ENCODE measurements around the gene DIO2.

DIO2 gene

GRCh38 chr14:80211153-80212022 lies at the start of gene DIO2:
DIO2 (minus strand) TSS chr14:80211504; CDS start chr14:80211472, 32 bp downstream.
- peaks cover 4% of the 10 kb centered on the region for H3K4me1 Mint-ChIP-seq (ENCODE audit: low read depth)
- no peaks in the 10 kb centered on the region for H3K27me3 Mint-ChIP-seq (ENCODE audit: low read depth)
- H3K4me3 Mint-ChIP-seq, result no peak within 1 kb of the TSS
- DNase-seq (ENCODE audit: low spot score), result no peak
- H3K36me3 Mint-ChIP-seq (ENCODE audit: low read depth), result no peaks in the 10 kb centered on the region
- no peak within 1 kb of the TSS for H3K27ac Mint-ChIP-seq
- no peaks in the 10 kb centered on the region for H3K9me3 Mint-ChIP-seq

GRCh38 chr14:80260645-80261044 lies 49.3 kb upstream of the DIO2 start:
- Mint-ChIP-seq H3K27ac (no peak overlapping the region), H3K9me3 (peaks cover 11% of the 10 kb centered on the region), H3K27me3 (ENCODE audit: low read depth) (no peaks in the 10 kb centered on the region), H3K4me3 (no peak overlapping the region), H3K4me1 (ENCODE audit: low read depth) (no peaks in the 10 kb centered on the region), H3K36me3 (ENCODE audit: low read depth) (no peaks in the 10 kb centered on the region)
- DNase-seq (ENCODE audit: low spot score), result no peak

DNA sequence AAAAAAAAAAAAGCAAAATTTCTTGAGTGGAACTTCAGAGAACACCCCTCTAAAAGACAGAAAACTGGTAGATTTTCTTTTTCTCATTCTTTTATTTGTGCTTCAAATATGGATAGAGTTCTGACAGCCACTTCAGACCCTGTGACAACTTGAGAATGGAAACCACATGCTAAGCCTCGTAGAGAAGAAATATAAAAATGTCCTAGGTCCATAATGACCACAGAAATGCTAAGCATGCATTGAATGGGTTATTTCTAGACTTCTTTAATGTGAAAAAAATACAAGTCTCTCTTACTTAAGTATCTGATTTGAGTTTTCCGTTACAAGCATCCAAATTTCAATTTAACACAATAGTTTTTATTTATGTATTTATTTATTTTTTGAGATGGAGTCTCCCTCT lies 28.3 kb upstream of the DIO2 start:
- no peaks in the 10 kb centered on the region for H3K27me3 Mint-ChIP-seq (ENCODE audit: low read depth)
- no peak overlapping the region for H3K27ac Mint-ChIP-seq
- peaks cover 43% of the 10 kb centered on the region for H3K9me3 Mint-ChIP-seq
- no peaks in the 10 kb centered on the region for H3K4me1 Mint-ChIP-seq (ENCODE audit: low read depth)
- H3K36me3 Mint-ChIP-seq (ENCODE audit: low read depth), result no peaks in the 10 kb centered on the region
- no peak for DNase-seq (ENCODE audit: low spot score)
- no peak overlapping the region for H3K4me3 Mint-ChIP-seq

DNA sequence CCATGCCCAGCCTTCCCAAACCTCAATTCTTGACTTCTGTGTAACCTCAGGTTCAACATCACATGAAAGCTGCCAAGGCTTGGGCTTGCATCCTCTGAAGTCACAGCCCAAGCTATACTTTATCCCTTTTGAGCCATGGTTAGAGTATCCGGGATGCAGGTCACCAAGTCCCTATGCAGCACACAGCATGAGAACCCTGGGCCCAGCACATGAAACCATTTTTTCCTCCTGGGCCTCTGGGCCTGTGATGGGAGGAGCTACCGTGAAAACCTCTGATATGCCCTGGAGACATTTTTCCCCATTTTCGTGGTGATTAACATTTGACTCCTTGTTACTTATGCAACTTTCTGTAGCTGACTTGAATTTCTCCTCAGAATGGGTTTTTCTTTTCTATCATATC lies 25.8 kb upstream of the DIO2 start:
- no peak overlapping the region for H3K27ac Mint-ChIP-seq
- no peaks in the 10 kb centered on the region for H3K4me1 Mint-ChIP-seq (ENCODE audit: low read depth)
- H3K27me3 Mint-ChIP-seq (ENCODE audit: low read depth), result no peaks in the 10 kb centered on the region
- no peaks in the 10 kb centered on the region for H3K36me3 Mint-ChIP-seq (ENCODE audit: low read depth)
- no peak overlapping the region for H3K4me3 Mint-ChIP-seq
- peaks cover 42% of the 10 kb centered on the region for H3K9me3 Mint-ChIP-seq
- no peak for DNase-seq (ENCODE audit: low spot score)

GRCh38 chr14:80233470-80234089 lies 22.3 kb upstream of the DIO2 start:
- Mint-ChIP-seq H3K4me3 (no peak overlapping the region), H3K27ac (no peak overlapping the region), H3K36me3 (ENCODE audit: low read depth) (no peaks in the 10 kb centered on the region), H3K4me1 (ENCODE audit: low read depth) (no peaks in the 10 kb centered on the region), H3K9me3 (peaks cover 46% of the 10 kb centered on the region), H3K27me3 (ENCODE audit: low read depth) (no peaks in the 10 kb centered on the region)
- no peak for DNase-seq (ENCODE audit: low spot score)

DNA sequence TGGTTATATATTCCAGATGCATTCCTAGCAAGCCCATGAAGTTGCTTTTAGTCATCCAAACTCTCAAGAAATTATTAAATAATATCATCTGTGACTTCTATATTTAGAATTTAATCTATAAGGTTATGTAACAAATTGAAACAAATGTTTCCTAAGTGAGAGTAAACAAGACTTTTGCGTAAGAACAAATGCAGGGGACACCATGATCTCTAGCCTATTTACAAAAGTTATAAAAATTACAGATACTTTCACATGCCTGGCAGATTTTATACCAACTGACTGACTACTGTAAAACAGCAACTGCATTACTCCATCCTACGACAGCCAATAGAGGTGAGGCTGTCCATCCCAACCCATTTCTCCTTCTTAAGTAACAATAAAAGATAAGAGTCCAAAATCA lies 20.4 kb upstream of the DIO2 start:
- Mint-ChIP-seq H3K36me3 (ENCODE audit: low read depth) (no peaks in the 10 kb centered on the region), H3K4me1 (ENCODE audit: low read depth) (no peaks in the 10 kb centered on the region), H3K27ac (no peak overlapping the region), H3K9me3 (peaks cover 30% of the 10 kb centered on the region), H3K27me3 (ENCODE audit: low read depth) (no peaks in the 10 kb centered on the region), H3K4me3 (no peak overlapping the region)
- DNase-seq (ENCODE audit: low spot score), result no peak

- Mint-ChIP-seq H3K36me3 (ENCODE audit: low read depth) (no peaks in the 10 kb centered on the region), H3K9me3 (no peaks in the 10 kb centered on the region), H3K27me3 (ENCODE audit: low read depth) (no peaks in the 10 kb centered on the region), H3K4me1 (ENCODE audit: low read depth) (no peaks in the 10 kb centered on the region), H3K27ac (no peak overlapping the region), H3K4me3 (no peak overlapping the region)
- no peak for DNase-seq (ENCODE audit: low spot score)
These were observed 12.6 kb upstream of the DIO2 start for GRCh38 chr14:80223696-80224465.

GRCh38 chr14:80216818-80217217 lies 5.5 kb upstream of the DIO2 start:
- Mint-ChIP-seq H3K4me1 (ENCODE audit: low read depth) (peaks cover 4% of the 10 kb centered on the region), H3K36me3 (ENCODE audit: low read depth) (no peaks in the 10 kb centered on the region), H3K27ac (no peak overlapping the region), H3K4me3 (no peak overlapping the region), H3K27me3 (ENCODE audit: low read depth) (no peaks in the 10 kb centered on the region), H3K9me3 (no peaks in the 10 kb centered on the region)
- DNase-seq (ENCODE audit: low spot score), result no peak

DNA sequence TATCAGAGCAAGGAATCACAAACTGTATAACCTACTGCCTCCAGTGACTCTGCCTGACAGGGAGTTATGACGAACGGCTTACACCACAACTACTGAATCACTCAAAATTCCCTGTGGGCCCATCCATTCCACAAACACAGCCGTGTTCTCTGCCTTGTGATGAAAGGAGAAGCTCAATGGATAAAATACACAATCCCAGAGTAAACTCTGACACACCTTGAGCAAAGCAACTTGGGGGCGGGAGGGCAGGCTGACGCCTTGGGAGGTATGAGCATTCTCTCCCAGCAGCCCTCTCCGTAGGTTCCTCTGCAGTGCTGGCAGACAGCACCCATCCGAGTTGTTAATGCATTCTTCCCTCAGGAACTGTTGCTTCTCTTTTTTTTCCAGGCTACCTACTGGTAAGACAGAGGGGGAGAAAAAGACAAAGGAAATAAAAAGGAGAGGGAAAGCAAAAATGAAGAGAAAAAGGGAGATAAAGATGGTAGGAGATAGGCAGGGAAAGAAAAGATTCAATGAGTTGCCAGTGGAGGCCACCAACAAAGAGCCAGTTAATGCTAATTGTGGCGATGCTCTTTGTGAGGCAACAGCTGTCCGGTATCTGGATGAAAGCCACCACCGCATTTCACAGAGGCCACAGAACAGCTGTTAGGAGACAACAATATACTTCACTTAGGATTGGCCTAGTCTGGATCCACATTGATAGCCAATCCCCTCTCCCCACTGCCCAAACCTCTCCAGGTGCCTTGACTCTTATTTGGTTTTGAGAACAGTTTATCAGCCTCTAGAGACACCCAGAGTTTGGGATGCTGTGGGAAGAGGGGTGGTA lies 4.7 kb upstream of the DIO2 start:
- Mint-ChIP-seq H3K9me3 (no peaks in the 10 kb centered on the region), H3K4me1 (ENCODE audit: low read depth) (peaks cover 4% of the 10 kb centered on the region), H3K4me3 (no peak overlapping the region), H3K36me3 (ENCODE audit: low read depth) (no peaks in the 10 kb centered on the region), H3K27me3 (ENCODE audit: low read depth) (no peaks in the 10 kb centered on the region), H3K27ac (no peak overlapping the region)
- DNase-seq (ENCODE audit: low spot score), result no peak

GRCh38 chr14:80215081-80215480 lies 3.8 kb upstream of the DIO2 start:
- Mint-ChIP-seq H3K9me3 (no peaks in the 10 kb centered on the region), H3K27ac (no peak overlapping the region), H3K27me3 (ENCODE audit: low read depth) (no peaks in the 10 kb centered on the region), H3K4me3 (no peak overlapping the region), H3K4me1 (ENCODE audit: low read depth) (peaks cover 4% of the 10 kb centered on the region), H3K36me3 (ENCODE audit: low read depth) (no peaks in the 10 kb centered on the region)
- DNase-seq (ENCODE audit: low spot score), result no peak

- H3K27me3 Mint-ChIP-seq (ENCODE audit: low read depth), result no peaks in the 10 kb centered on the region
- H3K36me3 Mint-ChIP-seq (ENCODE audit: low read depth), result no peaks in the 10 kb centered on the region
- H3K4me3 Mint-ChIP-seq, result no peak overlapping the region
- no peaks in the 10 kb centered on the region for H3K9me3 Mint-ChIP-seq
- DNase-seq (ENCODE audit: low spot score), result no peak
- H3K4me1 Mint-ChIP-seq (ENCODE audit: low read depth), result peaks cover 4% of the 10 kb centered on the region
- no peak overlapping the region for H3K27ac Mint-ChIP-seq
These were observed 2.3 kb upstream of the DIO2 start for GRCh38 chr14:80213602-80214001.

GRCh38 chr14:80212023-80212397 lies 706 bp upstream of the DIO2 start:
- Mint-ChIP-seq H3K36me3 (ENCODE audit: low read depth) (no peaks in the 10 kb centered on the region), H3K27ac (no peak overlapping the region), H3K27me3 (ENCODE audit: low read depth) (no peaks in the 10 kb centered on the region), H3K9me3 (no peaks in the 10 kb centered on the region), H3K4me3 (no peak overlapping the region), H3K4me1 (ENCODE audit: low read depth) (peaks cover 4% of the 10 kb centered on the region)
- no peak for DNase-seq (ENCODE audit: low spot score)

- no peaks in the 10 kb centered on the region for H3K9me3 Mint-ChIP-seq
- H3K27ac Mint-ChIP-seq, result no peak overlapping the region
- H3K36me3 Mint-ChIP-seq (ENCODE audit: low read depth), result no peaks in the 10 kb centered on the region
- peaks cover 4% of the 10 kb centered on the region for H3K4me1 Mint-ChIP-seq (ENCODE audit: low read depth)
- H3K27me3 Mint-ChIP-seq (ENCODE audit: low read depth), result no peaks in the 10 kb centered on the region
- H3K4me3 Mint-ChIP-seq, result no peak overlapping the region
- no peak for DNase-seq (ENCODE audit: low spot score)
These were observed 2.8 kb downstream of the DIO2 start for GRCh38 chr14:80208461-80208860.

Data from T-helper 2 cell treated with Interferon-gamma antibody and Interleukin-4, amounts not matched to agents 5 μg/mL and 100 μg/mL, for 36 hours (primary cell).